SK-N-SH (cell line): ENCODE results near the gene EPO. TPM values are rescaled to one million over a fixed set of nuclear protein-coding genes. Genes with fewer than 3 reads are reported as not detected.

Experiments used
- CTCF ChIA-PET: fragments of 300-600, 350-600 bp; formaldehyde crosslinking; extraction: SDS; loops from one replicate; lab custom pipeline; 2021; lab: Yijun Ruan, JAX
- POLR2A ChIA-PET: fragments of 350-600 bp; sonication (Branson Sonifier 250); formaldehyde crosslinking; extraction: SDS; loops from one replicate; lab custom pipeline; 2020; ENCODE audit warnings: antibody characterized with exemption, inconsistent platforms; lab: Yijun Ruan, JAX
- DNase-seq: peaks from one replicate; pipeline ENCODE4 v3.0.0; 2012
- H2AFZ ChIP-seq: fragments of 200-600 bp; sonication (generic); 2 replicates; pipeline ENCODE4 v1.8.1; 2016; ENCODE audit warnings: antibody characterized with exemption, mild to moderate bottlenecking, low read depth
- H3F3A ChIP-seq: fragments of 200-600 bp; sonication (generic); replicated peaks from 2 replicates; pipeline ENCODE3; 2016; ENCODE audit warnings: antibody characterized with exemption, mild to moderate bottlenecking; ENCODE audit not compliant: insufficient read depth
- H3K27ac ChIP-seq, 2 experiments: fragments of 200-500 bp in 1 of 2; fragments of 200-600 bp in 1 of 2; sonication (Bioruptor generic) in 1 of 2; sonication (generic), shearing (Covaris generic) in 1 of 2; 2 replicates each; pipeline versions ENCODE4 v1.5.1 to v1.6.1; 2014 to 2016; ENCODE audit warnings: low read depth in 2 of 2, inconsistent platforms in 1 of 2, low read length in 1 of 2, mild to moderate bottlenecking in 1 of 2, mixed read lengths in 1 of 2
- H3K27me3 ChIP-seq: fragments of 200-600 bp; sonication (generic), shearing (Covaris generic); 2 replicates; pipeline ENCODE4 v1.6.1; 2016; ENCODE audit warnings: mixed run types; ENCODE audit not compliant: insufficient read depth
- H3K36me3 ChIP-seq, 2 experiments: fragments of 200-500 bp in 1 of 2; fragments of 200-600 bp in 1 of 2; sonication (Bioruptor generic) in 1 of 2; sonication (generic) in 1 of 2; replicated peaks in 1 of 2; 2 replicates each; pipeline versions ENCODE3 to v1.5.1; 2014 to 2016; ENCODE audit warnings: low read length in 1 of 2, mild to moderate bottlenecking in 1 of 2; ENCODE audit not compliant: insufficient read depth in 2 of 2, control insufficient read depth in 1 of 2
- H3K4me1 ChIP-seq, 2 experiments: fragments of 200-500 bp in 1 of 2; fragments of 200-600 bp in 1 of 2; sonication (Bioruptor generic) in 1 of 2; sonication (generic), shearing (Covaris generic) in 1 of 2; 2 replicates each; pipeline versions ENCODE4 v1.5.1 to v1.6.1; 2014 to 2016; ENCODE audit warnings: low read depth in 1 of 2, low read length in 1 of 2, mixed run types in 1 of 2; ENCODE audit not compliant: insufficient read depth in 2 of 2, control insufficient read depth in 1 of 2
- H3K4me2 ChIP-seq: fragments of 200-600 bp; sonication (generic), shearing (Covaris generic); 2 replicates; pipeline ENCODE4 v1.6.1; 2017; ENCODE audit warnings: mixed run types
- H3K4me3 ChIP-seq, 2 experiments: fragments of 200-500 bp in 1 of 2; fragments of 200-600 bp in 1 of 2; sonication (Bioruptor generic) in 1 of 2; sonication (generic), shearing (Covaris generic) in 1 of 2; 2 replicates each; pipeline versions ENCODE4 v1.5.1 to v1.8.1; 2014 to 2016; ENCODE audit warnings: low read depth in 2 of 2, inconsistent platforms in 1 of 2, low read length in 1 of 2, mild to moderate bottlenecking in 1 of 2, mixed read lengths in 1 of 2, moderate library complexity in 1 of 2
- H3K79me2 ChIP-seq: fragments of 200-600 bp; sonication (generic); 2 replicates; pipeline ENCODE4 v1.8.1; 2017; ENCODE audit warnings: mild to moderate bottlenecking; ENCODE audit not compliant: insufficient read depth
- H3K9ac ChIP-seq: fragments of 200-600 bp; sonication (generic); 2 replicates; pipeline ENCODE4 v1.6.1; 2017; ENCODE audit warnings: mixed run types
- H3K9me2 ChIP-seq: fragments of 200-600 bp; sonication (generic); 2 replicates; pipeline ENCODE4 v1.6.1; 2017; ENCODE audit warnings: mixed run types
- H3K9me3 ChIP-seq: fragments of 200-600 bp; sonication (generic); 2 replicates; pipeline ENCODE4 v1.6.1; 2017; ENCODE audit warnings: mixed run types, mild to moderate bottlenecking, moderate library complexity
- H4K20me1 ChIP-seq: fragments of 200-600 bp; sonication (generic); 2 replicates; pipeline ENCODE4 v1.6.1; 2017; ENCODE audit warnings: mild to moderate bottlenecking, mixed run types; ENCODE audit not compliant: insufficient read depth
- EZH2phosphoT487 ChIP-seq: fragments of 200-600 bp; sonication (generic); IDR thresholded peaks from 2 replicates; pipeline ENCODE4 v1.6.1; 2017; ENCODE audit warnings: low read depth, mixed run types, mild to moderate bottlenecking, antibody characterized with exemption, moderate library complexity, borderline replicate concordance
- FOXM1 ChIP-seq: IDR thresholded peaks from 2 replicates; pipeline ENCODE4 v1.4.0; 2012; ENCODE audit warnings: low read depth, mild to moderate bottlenecking
- IRF3 ChIP-seq: fragments of 150-350 bp; IDR thresholded peaks from 2 replicates; pipeline ENCODE4 v1.6.1; 2016; ENCODE audit warnings: mild to moderate bottlenecking, low read depth, low read length
- JUND ChIP-seq: IDR thresholded peaks from 2 replicates; pipeline ENCODE4 v1.4.0; 2012
- NFIC ChIP-seq: IDR thresholded peaks from 2 replicates; pipeline ENCODE4 v1.4.0; 2012; ENCODE audit warnings: borderline replicate concordance
- POLR2AphosphoS5 ChIP-seq: IDR thresholded peaks from 2 replicates; pipeline ENCODE4 v1.6.1; 2012; ENCODE audit warnings: low read depth, low read length
- RAD21 ChIP-seq: IDR thresholded peaks from 2 replicates; pipeline ENCODE4 v1.6.1; 2012; ENCODE audit warnings: mild to moderate bottlenecking, low read length
- RCOR1 ChIP-seq: fragments of 150-350 bp; IDR thresholded peaks from 2 replicates; pipeline ENCODE4 v1.6.1; 2017; ENCODE audit warnings: antibody characterized with exemption, low read length
- RFX5 ChIP-seq: IDR thresholded peaks from 2 replicates; pipeline ENCODE4 v1.6.1; 2012; ENCODE audit warnings: mild to moderate bottlenecking, improper control_type of control experiment, low read length
- SMC3 ChIP-seq: IDR thresholded peaks from 2 replicates; pipeline ENCODE4 v1.6.1; 2012; ENCODE audit warnings: low read depth, low read length, improper control_type of control experiment
- TAF1 ChIP-seq: IDR thresholded peaks from 2 replicates; pipeline ENCODE4 v1.6.1; 2012; ENCODE audit warnings: low read depth, mild to moderate bottlenecking, low read length, moderate library complexity, borderline replicate concordance
- YY1 ChIP-seq: IDR thresholded peaks from 2 replicates; pipeline ENCODE4 v1.4.0; 2012; ENCODE audit warnings: low read depth, mild to moderate bottlenecking
- WGBS: methylation state at CpG from one replicate; pipeline ENCODE4 v1.1.6; 2017; ENCODE audit warnings: low lambda C conversion rate; 5-methylcytosine and 5-hydroxymethylcytosine counted together
- polyA plus RNA-seq, 3 experiments: library from polyadenylated mRNA; depleted of rRNA; stranded (reverse); fragments of >200 nt; gene quantifications; 2 replicates each; pipeline ENCODE4 v1.2.3, GENCODE V29; 2012
- TF ChIP-seq, protein P1 (sequence below): fragments of 150-350 bp; IDR thresholded peaks from 2 replicates; pipeline ENCODE4 v1.6.1; 2017; ENCODE audit warnings: antibody characterized with exemption, low read length, low read depth, borderline replicate concordance
- TF ChIP-seq, protein P2 (sequence below): IDR thresholded peaks from 2 replicates; pipeline ENCODE4 v1.4.0; 2012; ENCODE audit warnings: low read depth, borderline replicate concordance
- TF ChIP-seq, protein P3 (sequence below): fragments of 200-600 bp; sonication (generic); IDR thresholded peaks from 2 replicates; pipeline ENCODE4 v1.6.1; 2017; ENCODE audit warnings: antibody characterized with exemption, mild to moderate bottlenecking, moderate library complexity
- TF ChIP-seq, protein P4 (sequence below): IDR thresholded peaks from 2 replicates; pipeline ENCODE4 v1.6.1; 2012; ENCODE audit warnings: mild to moderate bottlenecking, low read depth, low read length, moderate library complexity

EPO gene
- polyA plus RNA-seq, 1 of the 3 experiments (the other 2 are of a cell fraction), result not detected

- no peaks in the 10 kb centered on the region for H3F3A ChIP-seq
- H3K4me2 ChIP-seq, result no peak overlapping the region
- H3K36me3 ChIP-seq, result no peaks in the 10 kb centered on the region
- H3K27ac ChIP-seq, result no peak overlapping the region
- peaks cover 22% of the 10 kb centered on the region for H3K27me3 ChIP-seq
- TF ChIP-seq, protein P1, sequence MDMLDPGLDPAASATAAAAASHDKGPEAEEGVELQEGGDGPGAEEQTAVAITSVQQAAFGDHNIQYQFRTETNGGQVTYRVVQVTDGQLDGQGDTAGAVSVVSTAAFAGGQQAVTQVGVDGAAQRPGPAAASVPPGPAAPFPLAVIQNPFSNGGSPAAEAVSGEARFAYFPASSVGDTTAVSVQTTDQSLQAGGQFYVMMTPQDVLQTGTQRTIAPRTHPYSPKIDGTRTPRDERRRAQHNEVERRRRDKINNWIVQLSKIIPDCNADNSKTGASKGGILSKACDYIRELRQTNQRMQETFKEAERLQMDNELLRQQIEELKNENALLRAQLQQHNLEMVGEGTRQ, result no peak
- TF ChIP-seq RAD21 (no peak), TAF1 (no peak), NFIC (no peak), RFX5 (peak; percentile 97)
- POLR2A ChIA-PET, result interaction anchor here (0.6 kb wide), 1 partner anchor 328 kb away, joined by 3 read pairs; no protein-coding TSS in a partner anchor
- H3K9me3 ChIP-seq, result no peaks in the 10 kb centered on the region
- DNase-seq, result peak; percentile 82
- H4K20me1 ChIP-seq, result no peaks in the 10 kb centered on the region
- H3K79me2 ChIP-seq, result no peaks in the 10 kb centered on the region
- peak overlapping the region; percentile 34 to 50; a peak in 3 of 4 replicates for H3K4me3 ChIP-seq
- H2AFZ ChIP-seq, result no peak overlapping the region
- no peak overlapping the region for H3K9ac ChIP-seq
- H3K9me2 ChIP-seq, result no peaks in the 10 kb centered on the region
- WGBS, result 59% methylated on average over 27 of the region's 28 CpGs
- CTCF ChIA-PET, result interaction anchor here (0.7 to 9.2 kb wide), 4 partner anchors 21 to 54 kb away, joined by 3 to 55 read pairs (median 4); partner anchors contain the start of gene POP7
- no peaks in the 10 kb centered on the region for H3K4me1 ChIP-seq
Measured at GRCh38 chr7:100745184-100745583, 24.9 kb downstream of the EPO start.

DNA sequence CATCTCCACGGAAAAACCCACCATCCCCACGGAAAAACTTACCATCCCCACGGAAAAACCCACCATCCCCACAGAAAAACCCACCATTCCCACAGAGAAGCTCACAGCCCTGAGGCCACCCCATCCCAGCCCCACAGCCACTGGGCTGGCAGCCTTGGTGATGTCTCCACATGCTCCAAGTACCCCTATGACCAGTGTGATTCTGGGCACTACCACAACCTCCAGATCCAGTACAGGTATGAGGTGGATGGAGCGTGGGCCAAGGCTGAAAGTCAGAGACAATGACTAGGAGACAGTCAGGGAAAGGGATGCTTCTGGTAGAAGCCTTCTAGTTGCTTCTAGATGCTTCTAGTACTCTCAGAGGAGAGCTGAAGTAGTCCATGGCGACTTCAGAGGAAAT, 32.7 kb downstream of the EPO start:
- H3K79me2 ChIP-seq, result no peaks in the 10 kb centered on the region
- no peaks in the 10 kb centered on the region for H3K9me3 ChIP-seq
- no peaks in the 10 kb centered on the region for H3K36me3 ChIP-seq
- peaks cover 67% of the 10 kb centered on the region for H3K27me3 ChIP-seq
- no peak overlapping the region for H2AFZ ChIP-seq
- POLR2A ChIA-PET, result no interaction called here
- no peaks in the 10 kb centered on the region for H4K20me1 ChIP-seq
- no peak overlapping the region for H3K4me3 ChIP-seq
- no peak overlapping the region for H3K9ac ChIP-seq
- CTCF ChIA-PET, result interaction anchor here (0.9 to 1.7 kb wide), 4 partner anchors 9 to 99 kb away, joined by 3 to 8 read pairs (median 3); partner anchors contain the start of gene SLC12A9
- no peak overlapping the region for H3K4me2 ChIP-seq
- no peak for DNase-seq
- H3F3A ChIP-seq, result no peaks in the 10 kb centered on the region
- no peaks in the 10 kb centered on the region for H3K4me1 ChIP-seq
- no peaks in the 10 kb centered on the region for H3K9me2 ChIP-seq
- H3K27ac ChIP-seq, result no peak overlapping the region
- 32% methylated on average over 5 of the region's 5 CpGs for WGBS
- no peak for TF ChIP-seq EZH2phosphoT487
- TF ChIP-seq IRF3, result no peak
- TF ChIP-seq YY1, result no peak
- no peak for TF ChIP-seq JUND
- no peak for TF ChIP-seq SMC3
- no peak for TF ChIP-seq RCOR1
- TF ChIP-seq, protein P2, sequence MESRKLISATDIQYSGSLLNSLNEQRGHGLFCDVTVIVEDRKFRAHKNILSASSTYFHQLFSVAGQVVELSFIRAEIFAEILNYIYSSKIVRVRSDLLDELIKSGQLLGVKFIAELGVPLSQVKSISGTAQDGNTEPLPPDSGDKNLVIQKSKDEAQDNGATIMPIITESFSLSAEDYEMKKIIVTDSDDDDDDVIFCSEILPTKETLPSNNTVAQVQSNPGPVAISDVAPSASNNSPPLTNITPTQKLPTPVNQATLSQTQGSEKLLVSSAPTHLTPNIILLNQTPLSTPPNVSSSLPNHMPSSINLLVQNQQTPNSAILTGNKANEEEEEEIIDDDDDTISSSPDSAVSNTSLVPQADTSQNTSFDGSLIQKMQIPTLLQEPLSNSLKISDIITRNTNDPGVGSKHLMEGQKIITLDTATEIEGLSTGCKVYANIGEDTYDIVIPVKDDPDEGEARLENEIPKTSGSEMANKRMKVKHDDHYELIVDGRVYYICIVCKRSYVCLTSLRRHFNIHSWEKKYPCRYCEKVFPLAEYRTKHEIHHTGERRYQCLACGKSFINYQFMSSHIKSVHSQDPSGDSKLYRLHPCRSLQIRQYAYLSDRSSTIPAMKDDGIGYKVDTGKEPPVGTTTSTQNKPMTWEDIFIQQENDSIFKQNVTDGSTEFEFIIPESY, result no peak
- TF ChIP-seq POLR2AphosphoS5, result no peak
- no peak for TF ChIP-seq FOXM1
- TF ChIP-seq, protein P3, sequence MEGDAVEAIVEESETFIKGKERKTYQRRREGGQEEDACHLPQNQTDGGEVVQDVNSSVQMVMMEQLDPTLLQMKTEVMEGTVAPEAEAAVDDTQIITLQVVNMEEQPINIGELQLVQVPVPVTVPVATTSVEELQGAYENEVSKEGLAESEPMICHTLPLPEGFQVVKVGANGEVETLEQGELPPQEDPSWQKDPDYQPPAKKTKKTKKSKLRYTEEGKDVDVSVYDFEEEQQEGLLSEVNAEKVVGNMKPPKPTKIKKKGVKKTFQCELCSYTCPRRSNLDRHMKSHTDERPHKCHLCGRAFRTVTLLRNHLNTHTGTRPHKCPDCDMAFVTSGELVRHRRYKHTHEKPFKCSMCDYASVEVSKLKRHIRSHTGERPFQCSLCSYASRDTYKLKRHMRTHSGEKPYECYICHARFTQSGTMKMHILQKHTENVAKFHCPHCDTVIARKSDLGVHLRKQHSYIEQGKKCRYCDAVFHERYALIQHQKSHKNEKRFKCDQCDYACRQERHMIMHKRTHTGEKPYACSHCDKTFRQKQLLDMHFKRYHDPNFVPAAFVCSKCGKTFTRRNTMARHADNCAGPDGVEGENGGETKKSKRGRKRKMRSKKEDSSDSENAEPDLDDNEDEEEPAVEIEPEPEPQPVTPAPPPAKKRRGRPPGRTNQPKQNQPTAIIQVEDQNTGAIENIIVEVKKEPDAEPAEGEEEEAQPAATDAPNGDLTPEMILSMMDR, result no peak
- TF ChIP-seq, protein P1, result no peak
- TF ChIP-seq RAD21, result no peak
- TF ChIP-seq, protein P4, sequence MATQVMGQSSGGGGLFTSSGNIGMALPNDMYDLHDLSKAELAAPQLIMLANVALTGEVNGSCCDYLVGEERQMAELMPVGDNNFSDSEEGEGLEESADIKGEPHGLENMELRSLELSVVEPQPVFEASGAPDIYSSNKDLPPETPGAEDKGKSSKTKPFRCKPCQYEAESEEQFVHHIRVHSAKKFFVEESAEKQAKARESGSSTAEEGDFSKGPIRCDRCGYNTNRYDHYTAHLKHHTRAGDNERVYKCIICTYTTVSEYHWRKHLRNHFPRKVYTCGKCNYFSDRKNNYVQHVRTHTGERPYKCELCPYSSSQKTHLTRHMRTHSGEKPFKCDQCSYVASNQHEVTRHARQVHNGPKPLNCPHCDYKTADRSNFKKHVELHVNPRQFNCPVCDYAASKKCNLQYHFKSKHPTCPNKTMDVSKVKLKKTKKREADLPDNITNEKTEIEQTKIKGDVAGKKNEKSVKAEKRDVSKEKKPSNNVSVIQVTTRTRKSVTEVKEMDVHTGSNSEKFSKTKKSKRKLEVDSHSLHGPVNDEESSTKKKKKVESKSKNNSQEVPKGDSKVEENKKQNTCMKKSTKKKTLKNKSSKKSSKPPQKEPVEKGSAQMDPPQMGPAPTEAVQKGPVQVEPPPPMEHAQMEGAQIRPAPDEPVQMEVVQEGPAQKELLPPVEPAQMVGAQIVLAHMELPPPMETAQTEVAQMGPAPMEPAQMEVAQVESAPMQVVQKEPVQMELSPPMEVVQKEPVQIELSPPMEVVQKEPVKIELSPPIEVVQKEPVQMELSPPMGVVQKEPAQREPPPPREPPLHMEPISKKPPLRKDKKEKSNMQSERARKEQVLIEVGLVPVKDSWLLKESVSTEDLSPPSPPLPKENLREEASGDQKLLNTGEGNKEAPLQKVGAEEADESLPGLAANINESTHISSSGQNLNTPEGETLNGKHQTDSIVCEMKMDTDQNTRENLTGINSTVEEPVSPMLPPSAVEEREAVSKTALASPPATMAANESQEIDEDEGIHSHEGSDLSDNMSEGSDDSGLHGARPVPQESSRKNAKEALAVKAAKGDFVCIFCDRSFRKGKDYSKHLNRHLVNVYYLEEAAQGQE, result no peak
